ENCODE data around the gene CLPTM1L.

The CLPTM1L gene

GRCh38 chr5:1310118-1310517 lies 34.8 kb downstream of the CLPTM1L start:
- TF ChIP-seq, protein P1, sequence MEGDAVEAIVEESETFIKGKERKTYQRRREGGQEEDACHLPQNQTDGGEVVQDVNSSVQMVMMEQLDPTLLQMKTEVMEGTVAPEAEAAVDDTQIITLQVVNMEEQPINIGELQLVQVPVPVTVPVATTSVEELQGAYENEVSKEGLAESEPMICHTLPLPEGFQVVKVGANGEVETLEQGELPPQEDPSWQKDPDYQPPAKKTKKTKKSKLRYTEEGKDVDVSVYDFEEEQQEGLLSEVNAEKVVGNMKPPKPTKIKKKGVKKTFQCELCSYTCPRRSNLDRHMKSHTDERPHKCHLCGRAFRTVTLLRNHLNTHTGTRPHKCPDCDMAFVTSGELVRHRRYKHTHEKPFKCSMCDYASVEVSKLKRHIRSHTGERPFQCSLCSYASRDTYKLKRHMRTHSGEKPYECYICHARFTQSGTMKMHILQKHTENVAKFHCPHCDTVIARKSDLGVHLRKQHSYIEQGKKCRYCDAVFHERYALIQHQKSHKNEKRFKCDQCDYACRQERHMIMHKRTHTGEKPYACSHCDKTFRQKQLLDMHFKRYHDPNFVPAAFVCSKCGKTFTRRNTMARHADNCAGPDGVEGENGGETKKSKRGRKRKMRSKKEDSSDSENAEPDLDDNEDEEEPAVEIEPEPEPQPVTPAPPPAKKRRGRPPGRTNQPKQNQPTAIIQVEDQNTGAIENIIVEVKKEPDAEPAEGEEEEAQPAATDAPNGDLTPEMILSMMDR (IDR thresholded peaks at IDR 0.05; ENCODE audit: low read depth, low read length, missing control alignments) = no peak
- H3K4me3 ChIP-seq (ENCODE audit: low read depth, low read length) = no peak overlapping the region
- no peak for DNase-seq (ENCODE audit: low read depth)

GRCh38 chr5:1304033-1304432 lies 40.9 kb downstream of the CLPTM1L start:
- TF ChIP-seq, protein P1 (IDR thresholded peaks at IDR 0.05; ENCODE audit: low read depth, low read length, missing control alignments) = no peak
- H3K4me3 ChIP-seq (ENCODE audit: low read depth, low read length) = no peak overlapping the region
- DNase-seq (ENCODE audit: low read depth) = no peak

GRCh38 chr5:1302258-1302657 lies 42.6 kb downstream of the CLPTM1L start:
- H3K4me3 ChIP-seq (ENCODE audit: low read depth, low read length) = no peak overlapping the region
- TF ChIP-seq, protein P1 (IDR thresholded peaks at IDR 0.05; ENCODE audit: low read depth, low read length, missing control alignments) = no peak
- no peak for DNase-seq (ENCODE audit: low read depth)

DNA sequence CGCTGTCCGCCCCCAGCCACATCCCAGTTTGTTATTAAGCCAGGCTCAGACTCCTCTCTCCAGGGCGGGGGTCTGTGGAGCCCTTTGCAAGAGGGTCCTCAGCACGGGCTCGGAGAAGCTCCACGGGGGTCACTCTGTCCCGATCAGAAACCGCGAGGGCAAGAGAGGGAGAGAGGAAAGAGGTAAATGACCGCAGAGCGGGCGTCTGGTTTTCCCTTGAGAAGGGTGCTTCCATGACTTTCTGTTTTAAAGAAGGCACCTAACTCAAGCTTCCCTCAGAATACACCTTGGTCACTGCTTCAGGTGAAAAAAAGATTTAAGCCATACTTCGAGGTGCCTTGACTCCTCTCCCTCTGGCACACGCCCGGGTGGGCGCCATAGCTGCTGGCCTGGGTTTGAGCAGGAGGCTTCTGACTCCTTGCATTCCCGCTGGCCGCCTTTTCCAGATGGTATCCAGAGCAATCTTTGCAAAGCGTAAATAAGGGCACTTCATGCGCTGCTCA lies 44.3 kb downstream of the CLPTM1L start:
- no peak for DNase-seq (ENCODE audit: low read depth)
- TF ChIP-seq, protein P1 (IDR thresholded peaks at IDR 0.05; ENCODE audit: low read depth, low read length, missing control alignments) = no peak
- H3K4me3 ChIP-seq (ENCODE audit: low read depth, low read length) = no peak overlapping the region

DNA sequence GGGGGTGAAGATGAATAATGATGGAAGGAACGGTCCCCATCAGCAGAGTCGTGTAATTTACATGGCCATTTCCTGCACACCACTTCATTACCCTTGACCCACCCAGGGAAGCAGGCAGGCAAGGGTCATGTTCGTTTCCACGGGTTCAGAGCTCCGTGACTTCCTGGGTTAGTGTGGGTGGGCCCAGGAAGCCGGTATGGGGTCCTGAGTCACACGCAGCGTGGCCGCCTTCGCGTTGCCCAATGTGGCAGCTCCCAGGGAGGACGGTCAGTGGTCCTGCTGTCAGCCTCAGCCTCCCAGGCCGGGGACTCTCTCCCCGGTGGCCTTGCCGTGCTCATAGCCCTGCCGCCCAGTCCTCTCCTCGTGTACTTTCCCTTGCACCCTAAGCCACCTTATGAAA lies 44.9 kb downstream of the CLPTM1L start:
- no peak for DNase-seq (ENCODE audit: low read depth)
- TF ChIP-seq, protein P1 (IDR thresholded peaks at IDR 0.05; ENCODE audit: low read depth, low read length, missing control alignments) = no peak
- no peak overlapping the region for H3K4me3 ChIP-seq (ENCODE audit: low read depth, low read length)

- DNase-seq (ENCODE audit: low read depth) = no peak
- TF ChIP-seq, protein P1 (IDR thresholded peaks at IDR 0.05; ENCODE audit: low read depth, low read length, missing control alignments) = no peak
Observed at GRCh38 chr5:1299511-1299850, 45.4 kb downstream of the CLPTM1L start.

DNA sequence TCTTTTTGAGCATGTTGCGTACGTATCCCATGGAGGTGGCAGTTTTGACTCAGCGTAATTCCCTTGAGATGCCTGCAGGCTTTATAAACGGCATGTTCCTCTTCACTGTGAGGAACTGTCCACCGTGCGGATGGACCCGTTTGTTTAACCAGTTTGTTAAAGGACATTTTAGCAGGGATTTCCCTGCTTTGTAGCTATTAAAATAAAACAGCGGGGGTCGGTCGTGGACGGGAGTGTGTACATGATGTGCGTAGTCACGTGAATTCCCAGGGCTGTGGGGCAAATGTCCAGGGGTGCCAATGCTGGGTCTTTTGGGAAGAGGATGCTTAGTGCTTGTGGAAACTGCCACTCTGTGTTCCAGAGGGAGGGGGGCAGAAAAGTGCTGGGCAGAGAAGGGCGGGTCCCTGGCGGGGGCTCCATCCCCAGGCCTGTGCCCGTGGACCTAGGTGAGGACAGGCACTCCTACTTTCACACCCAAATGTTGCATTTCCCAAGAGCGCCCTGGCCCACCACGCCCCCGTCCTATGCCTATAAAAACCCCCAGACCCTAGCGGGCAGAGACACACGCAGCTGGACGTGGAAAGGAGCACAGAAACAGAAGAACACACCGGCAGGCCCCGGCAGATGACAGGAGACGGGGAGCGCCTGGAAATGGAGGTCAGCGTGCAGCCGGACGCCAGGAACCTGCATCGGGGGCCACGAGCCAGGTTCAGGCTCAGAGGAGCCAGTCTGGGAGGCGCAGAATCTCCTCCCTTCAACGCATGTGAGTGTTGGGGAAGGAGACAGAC lies 46.0 kb downstream of the CLPTM1L start:
- no peak for DNase-seq (ENCODE audit: low read depth)
- TF ChIP-seq, protein P1 (IDR thresholded peaks at IDR 0.05; ENCODE audit: low read depth, low read length, missing control alignments) = no peak
- no peak overlapping the region for H3K4me3 ChIP-seq (ENCODE audit: low read depth, low read length)

More at GRCh38 chr5:1299511-1299850, 45.4 kb downstream of the CLPTM1L start:
- no peak overlapping the region for H3K4me3 ChIP-seq (ENCODE audit: low read depth, low read length)

Measured in GM12864 (cell line).